Superior temporal gyrus (tissue), 1 donor: ENCODE results near the gene SYTL1.

Source experiments
- DNase-seq: peaks from one replicate; pipeline ENCODE4 v3.0.0-alpha.2; 2016; ENCODE audit errors: extremely low spot score

The SYTL1 gene, protein sequence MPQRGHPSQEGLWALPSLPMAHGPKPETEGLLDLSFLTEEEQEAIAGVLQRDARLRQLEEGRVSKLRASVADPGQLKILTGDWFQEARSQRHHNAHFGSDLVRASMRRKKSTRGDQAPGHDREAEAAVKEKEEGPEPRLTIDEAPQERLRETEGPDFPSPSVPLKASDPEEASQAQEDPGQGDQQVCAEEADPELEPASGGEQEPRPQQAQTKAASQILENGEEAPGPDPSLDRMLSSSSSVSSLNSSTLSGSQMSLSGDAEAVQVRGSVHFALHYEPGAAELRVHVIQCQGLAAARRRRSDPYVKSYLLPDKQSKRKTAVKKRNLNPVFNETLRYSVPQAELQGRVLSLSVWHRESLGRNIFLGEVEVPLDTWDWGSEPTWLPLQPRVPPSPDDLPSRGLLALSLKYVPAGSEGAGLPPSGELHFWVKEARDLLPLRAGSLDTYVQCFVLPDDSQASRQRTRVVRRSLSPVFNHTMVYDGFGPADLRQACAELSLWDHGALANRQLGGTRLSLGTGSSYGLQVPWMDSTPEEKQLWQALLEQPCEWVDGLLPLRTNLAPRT

GRCh38 chr1:27341525-27342252 lies at the start of gene SYTL1:
Gene SYTL1, plus strand, starts transcription at chr1:27342022. Its CDS starts 3,313 bp downstream, at chr1:27345335.
- peak; percentile 22 for DNase-seq

- no peak for DNase-seq
Observed at GRCh38 chr1:27292106-27292505, 49.7 kb upstream of the SYTL1 start.

DNA sequence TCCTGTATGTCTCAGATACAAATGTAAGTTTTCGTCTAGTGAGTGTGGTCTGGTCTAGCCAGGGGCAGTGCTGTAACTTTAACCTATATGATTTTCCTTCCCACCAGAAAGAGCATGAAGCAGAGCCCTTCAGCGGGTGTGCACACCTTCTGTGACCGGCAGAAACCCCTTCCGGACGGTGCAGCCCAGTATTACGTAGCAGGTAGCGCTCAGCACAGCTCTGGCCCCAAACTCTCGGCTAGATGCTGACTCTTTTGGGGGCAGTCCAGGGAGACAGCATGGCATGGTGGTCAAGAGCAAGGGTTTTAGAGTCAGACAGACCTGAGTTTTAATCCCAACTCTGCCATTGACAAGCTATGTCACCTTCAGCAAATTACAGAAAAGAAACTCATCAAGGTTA lies 47.9 kb upstream of the SYTL1 start:
- DNase-seq: no peak

- peak; percentile 79 for DNase-seq
Observed at GRCh38 chr1:27296773-27297291, 45.0 kb upstream of the SYTL1 start.

DNA sequence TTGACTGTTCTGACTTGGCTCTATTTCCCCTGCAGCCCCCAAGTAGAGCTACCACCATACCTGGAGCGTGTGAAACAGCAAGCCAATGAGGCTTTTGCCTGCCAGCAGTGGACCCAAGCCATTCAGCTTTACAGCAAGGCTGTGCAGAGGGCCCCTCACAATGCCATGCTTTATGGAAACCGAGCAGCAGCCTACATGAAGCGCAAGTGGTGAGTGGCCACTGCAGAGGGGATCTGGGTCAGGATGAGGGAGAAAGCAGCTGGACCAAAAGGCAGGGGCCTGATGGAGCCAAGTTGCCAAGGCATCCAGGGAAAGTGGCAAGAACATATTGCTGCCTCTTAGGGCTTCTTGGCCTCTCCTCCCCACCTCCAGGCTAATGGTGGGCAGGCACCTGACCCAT lies 43.9 kb upstream of the SYTL1 start:
- no peak for DNase-seq

- no peak for DNase-seq
Observed at GRCh38 chr1:27298632-27299384, 43.0 kb upstream of the SYTL1 start.

GRCh38 chr1:27299385-27300271 lies 42.2 kb upstream of the SYTL1 start:
- peak; percentile 44 for DNase-seq

GRCh38 chr1:27300341-27301051 lies 41.3 kb upstream of the SYTL1 start:
- peak; percentile 92 for DNase-seq

DNA sequence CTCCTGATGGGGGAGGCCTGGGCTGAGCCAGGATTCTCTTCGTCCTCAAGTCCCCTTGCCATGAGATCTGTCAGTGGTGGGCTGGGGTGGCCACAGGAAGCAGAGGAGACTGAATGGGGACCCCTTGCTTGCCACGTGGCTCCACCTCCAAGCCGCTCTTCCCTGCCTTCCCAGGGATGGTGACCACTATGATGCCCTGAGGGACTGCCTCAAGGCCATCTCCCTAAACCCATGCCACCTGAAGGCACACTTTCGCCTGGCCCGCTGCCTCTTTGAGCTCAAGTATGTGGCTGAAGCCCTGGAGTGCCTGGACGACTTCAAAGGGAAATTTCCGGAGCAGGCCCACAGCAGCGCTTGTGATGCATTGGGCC lies 40.8 kb upstream of the SYTL1 start:
- DNase-seq: no peak

DNA sequence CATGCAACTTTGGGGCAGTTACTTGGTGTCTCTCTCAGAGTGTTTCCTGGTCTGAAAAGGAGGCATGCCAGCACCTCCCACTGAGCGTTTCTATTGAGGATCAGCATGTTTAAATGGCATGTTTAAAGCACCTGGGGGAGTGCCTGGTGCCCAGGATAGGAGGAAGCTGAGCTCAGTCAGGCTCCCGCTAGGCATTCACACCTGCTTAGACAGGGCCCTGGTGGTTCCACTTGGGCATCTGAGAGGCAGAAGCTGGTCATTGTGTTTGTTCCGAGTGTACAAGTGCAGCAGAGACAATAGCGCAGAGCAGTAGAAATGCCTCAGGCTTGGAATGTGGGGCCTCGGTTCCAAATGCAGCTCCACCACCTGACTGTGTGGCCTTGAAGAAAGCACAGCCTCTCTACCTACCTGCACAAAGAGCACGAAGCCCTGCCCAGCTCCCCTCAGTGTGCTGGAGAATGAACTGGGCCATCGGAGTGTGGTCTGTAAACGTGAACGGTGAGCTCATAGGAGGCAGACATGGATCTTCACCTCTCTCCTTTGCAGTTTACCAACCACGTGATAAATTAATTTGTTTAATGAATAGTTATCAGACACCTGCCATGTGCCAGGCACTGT lies 40.1 kb upstream of the SYTL1 start:
- DNase-seq: no peak

DNA sequence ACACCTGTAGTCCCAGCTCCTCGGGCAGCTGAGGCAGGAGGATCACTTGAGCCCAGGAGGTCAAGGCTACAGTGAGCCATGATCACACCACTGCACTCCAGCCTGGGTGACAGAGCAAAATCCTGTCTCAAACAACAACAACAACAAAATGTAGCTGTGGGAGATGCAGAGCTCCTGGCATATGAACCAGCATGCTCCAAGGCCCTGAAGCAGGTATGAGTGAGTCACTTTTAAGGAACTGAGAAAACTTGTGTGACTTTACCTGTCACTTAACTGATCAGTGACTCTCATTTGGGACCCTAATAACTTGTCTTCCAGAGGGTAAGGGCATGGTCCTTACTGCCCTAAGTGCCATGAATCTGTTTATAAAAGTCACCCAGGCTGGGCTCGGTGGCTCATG lies 39.2 kb upstream of the SYTL1 start:
- no peak for DNase-seq

DNA sequence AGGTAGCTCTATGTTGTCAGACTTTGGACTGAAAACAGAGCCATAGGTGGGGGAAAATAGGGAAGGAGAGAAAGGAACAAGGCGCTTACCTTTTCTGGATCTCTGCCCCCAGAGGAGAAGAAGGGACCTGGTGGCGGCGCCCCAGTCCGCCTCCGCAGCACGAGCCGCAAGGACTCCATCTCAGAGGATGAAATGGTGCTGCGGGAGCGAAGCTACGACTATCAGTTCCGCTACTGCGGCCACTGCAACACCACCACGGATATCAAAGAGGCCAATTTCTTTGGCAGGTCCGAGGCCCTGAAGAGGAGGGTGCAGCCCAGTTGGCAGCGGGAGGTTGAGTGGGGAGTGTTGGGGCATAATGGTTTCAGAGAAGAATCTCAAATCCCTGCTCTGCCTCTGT lies 38.3 kb upstream of the SYTL1 start:
- DNase-seq: no peak

- no peak for DNase-seq
Observed at GRCh38 chr1:27306071-27306470, 35.8 kb upstream of the SYTL1 start.

DNA sequence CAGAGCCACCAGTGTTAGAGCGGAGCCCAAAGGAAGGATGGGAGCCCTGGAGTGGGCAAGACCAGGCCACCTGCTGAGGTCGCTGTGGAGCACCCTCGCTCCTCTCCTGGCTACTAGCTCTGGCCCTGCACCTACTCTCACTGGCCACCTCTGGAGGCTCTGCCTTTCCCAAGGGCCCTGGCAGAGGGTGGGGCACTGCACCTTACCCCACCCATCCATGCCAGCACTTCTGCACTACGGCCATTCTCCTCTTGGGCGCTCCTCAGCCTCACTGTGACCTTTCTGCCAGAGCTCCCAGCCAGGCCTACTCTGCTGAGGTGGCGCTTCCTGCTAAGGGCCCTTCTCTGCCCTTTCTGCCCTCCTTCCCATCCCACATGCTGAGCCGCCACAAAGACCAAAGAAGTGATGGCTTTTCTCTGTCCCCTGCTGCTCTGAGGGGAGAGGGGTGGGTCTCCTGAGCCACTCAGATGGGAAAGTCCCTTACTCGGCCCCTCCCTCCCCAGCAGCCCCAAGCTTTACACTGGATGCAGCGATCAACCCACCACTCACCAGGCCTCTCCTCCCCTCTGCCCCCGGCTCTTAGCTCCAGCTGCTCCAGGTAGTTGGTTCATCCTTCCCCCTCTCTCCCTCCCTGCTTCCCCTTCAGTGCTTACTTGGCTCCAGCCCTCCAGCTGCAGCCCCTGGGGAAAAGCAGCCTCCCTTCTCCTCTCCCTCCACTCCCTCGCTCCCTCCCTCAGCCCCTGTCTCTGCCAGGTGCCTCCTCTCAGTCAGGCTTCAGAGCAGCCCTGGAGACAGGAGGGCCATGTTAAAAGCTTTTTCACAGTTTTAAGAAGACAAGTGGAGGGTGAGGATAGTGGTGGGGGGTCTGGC lies 34.7 kb upstream of the SYTL1 start:
- DNase-seq: no peak

GRCh38 chr1:27307874-27308598 lies 33.8 kb upstream of the SYTL1 start:
- no peak for DNase-seq

DNA sequence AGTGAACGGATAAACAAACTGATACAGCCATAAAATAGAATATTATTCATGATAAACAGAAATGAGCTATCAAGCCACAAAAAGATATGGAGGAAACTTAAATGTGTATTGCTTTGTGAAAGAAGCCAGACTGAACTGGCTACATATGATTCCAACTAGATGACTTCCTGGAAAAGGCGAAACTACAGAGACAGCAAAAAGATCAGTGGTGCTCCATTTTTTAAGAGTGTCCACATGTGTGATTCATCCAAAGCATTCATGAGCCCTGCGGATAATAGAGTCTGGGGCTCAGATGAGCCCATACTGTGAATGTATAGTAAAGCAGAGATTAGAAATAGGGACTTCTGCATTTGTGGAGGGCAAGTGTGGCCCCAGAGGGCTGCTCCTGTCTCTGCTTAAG lies 27.7 kb upstream of the SYTL1 start:
- no peak for DNase-seq

DNA sequence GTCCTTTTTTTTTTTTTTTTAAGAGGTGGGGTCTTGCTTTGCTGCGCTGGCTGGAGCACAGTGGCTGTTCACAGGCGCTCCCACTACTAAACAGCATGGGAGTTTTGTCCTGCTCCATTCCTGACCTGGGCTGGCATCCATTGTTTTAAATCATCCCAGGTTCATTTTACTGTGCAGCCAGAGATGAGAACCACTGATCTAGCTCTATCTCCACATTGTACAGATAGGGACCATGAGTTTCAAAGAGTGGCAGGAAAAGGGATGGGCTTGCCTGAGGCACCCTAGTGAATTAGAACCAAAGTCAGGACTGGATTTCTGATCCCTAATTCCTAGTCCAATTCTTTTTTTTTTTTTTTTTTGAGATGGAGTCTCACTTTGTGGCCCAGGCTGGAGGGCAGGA lies 27.1 kb upstream of the SYTL1 start:
- no peak for DNase-seq

GRCh38 chr1:27316860-27317259 lies 25.0 kb upstream of the SYTL1 start:
- no peak for DNase-seq
